Ovary (tissue), 9 donors: ENCODE measurements around the gene FAM53B. TPM values are rescaled to one million over a fixed set of nuclear protein-coding genes. Genes with fewer than 3 reads are reported as not detected.

ENCODE experiments used
- DNase-seq, 5 donors: peaks; one replicate each; pipeline ENCODE4 v3.0.0-alpha.2; 2019 to 2020
- H3K27ac ChIP-seq, 2 donors: fragments of 200-600 bp; one replicate each; pipeline versions ENCODE4 v1.5.1 to v1.8.0; 2019 to 2022
- H3K27me3 ChIP-seq: fragments of 200-600 bp; one replicate; pipeline ENCODE4 v1.8.0; 2022
- H3K36me3 ChIP-seq: fragments of 200-600 bp; sonication (generic); one replicate; pipeline ENCODE4 v1.5.1; 2019
- H3K4me1 ChIP-seq: one replicate; pipeline ENCODE4 v1.8.1; 2013; ENCODE audit warnings: mild to moderate bottlenecking, moderate library complexity; ENCODE audit not compliant: insufficient read depth
- H3K4me3 ChIP-seq: fragments of 200-600 bp; sonication (generic); one replicate; pipeline ENCODE4 v1.5.1; 2017
- H3K9me3 ChIP-seq, 2 donors: fragments of 200-600 bp in 1 of 2; sonication (generic) in 1 of 2; one replicate each; pipeline versions ENCODE4 v1.5.1 to v1.8.1; 2013 to 2019; ENCODE audit warnings: mild to moderate bottlenecking in 1 of 2, moderate library complexity in 1 of 2
- CTCF ChIP-seq, 3 donors: fragments of 450-650 bp in 2 of 3; fragments of 200-600 bp in 1 of 3; IDR thresholded peaks; one replicate each; pipeline versions ENCODE4 v1.5.1 to v1.8.0; 2016 to 2022; ENCODE audit warnings: antibody characterized with exemption in 3 of 3, mild to moderate bottlenecking in 1 of 3
- EP300 ChIP-seq: sonication (generic); formaldehyde crosslinking; IDR thresholded peaks from one replicate; pipeline ENCODE4 v1.6.1; 2017; ENCODE audit warnings: antibody characterized with exemption
- POLR2A ChIP-seq: fragments of 450-650 bp; IDR thresholded peaks from one replicate; pipeline ENCODE4 v1.6.1; 2017; ENCODE audit warnings: antibody characterized with exemption, mild to moderate bottlenecking, moderate library complexity
- WGBS, 3 donors: extraction: QIAGEN DNeasy Blood & Tissue Kit in 1 of 3; methylation state at CpG; one replicate each; pipeline versions ENCODE4 v1.1.5 to v1.1.7; 2013 to 2017; 5-methylcytosine and 5-hydroxymethylcytosine counted together
- intact Hi-C, 4 donors: fragments of 100-400 bp; cut with DNase I; formaldehyde crosslinking; loops; one replicate each; pipeline versions ENCODE4 v1.11.0 to v1.15.1; 2022 to 2023
- polyA plus RNA-seq, 2 donors: library from polyadenylated mRNA; stranded (reverse); fragments of 200-250 nt in 1 of 2; fragments of 350-450 nt in 1 of 2; fragmentation: Illumina TruSeq in 1 of 2; extraction: RNeasy Lipid Tissue Mini Kit (QIAGEN cat#74804) in 1 of 2; gene quantifications; one replicate each; pipeline ENCODE4 v1.2.3, GENCODE V29; 2013 to 2014
- total RNA-seq, 7 donors: library from RNA; depleted of rRNA in 2 of 7; stranded (reverse); fragments of >200 nt in 2 of 7; fragmentation: NEBNext Ultra II Directional in 3 of 7; extraction: Animal tissue kit (Norgen Biotek cat#: 25700) in 3 of 7; gene quantifications; one replicate each; pipeline versions ENCODE4 v1.1.0 to v1.2.4, GENCODE V29; 2016 to 2023
- donor health status: DM: no; HTN: no; CAD: no; lungs with moderate emphysema.
- donor health status: DM: no; HTN: no; CAD: no.
- donor health status: Bipolar disorder and iron deficiency.
- donor health status: DM: yes; HTN: yes; CAD: no.
- donor health status: DM: no; HTN: no; CAD: no.
- donor health status: DM: yes; HTN: yes; CAD: no.

The FAM53B gene
- total and polyA plus RNA-seq, 9 donors, result 9.7 to 77.6 (median 45.5) TPM

- 84 to 92% (median 91%) methylated on average over 16 to 18 of the region's 18 CpGs for WGBS, 3 donors
- no peak overlapping the region for H3K27ac ChIP-seq
- H3K9me3 ChIP-seq, result no peaks in the 10 kb centered on the region
These were observed 140.6 kb downstream of the FAM53B start for GRCh38 chr10:124603376-124604213.

GRCh38 chr10:124602646-124603365 is 141.4 kb downstream of the FAM53B start:
- Histone ChIP-seq H3K27ac (no peak overlapping the region), H3K9me3 (no peaks in the 10 kb centered on the region), H3K4me1 (no peaks in the 10 kb centered on the region), H3K4me3 (no peak overlapping the region), H3K27me3 (no peaks in the 10 kb centered on the region), H3K36me3 (no peaks in the 10 kb centered on the region)
- 83 to 89% (median 87%) methylated on average over 11 to 12 of the region's 12 CpGs for WGBS, 3 donors
- peak in 2 of 5 donors; percentile 15 to 28 for DNase-seq
- TF ChIP-seq EP300, result no peak
- no peak for TF ChIP-seq POLR2A
- no peak for TF ChIP-seq CTCF (IDR thresholded peaks at IDR 0.05)
- intact Hi-C loops, result no loop called here

More at GRCh38 chr10:124603376-124604213, 140.6 kb downstream of the FAM53B start:
- Histone ChIP-seq H3K36me3 (no peaks in the 10 kb centered on the region), H3K27me3 (no peaks in the 10 kb centered on the region), H3K4me1 (no peaks in the 10 kb centered on the region), H3K4me3 (no peak overlapping the region)
- no peak for TF ChIP-seq CTCF (IDR thresholded peaks at IDR 0.05)
- no peak for TF ChIP-seq POLR2A
- TF ChIP-seq EP300, result no peak
- peak in 2 of 5 donors; percentile 16 to 30 for DNase-seq
- intact Hi-C loops, result no loop called here

DNA sequence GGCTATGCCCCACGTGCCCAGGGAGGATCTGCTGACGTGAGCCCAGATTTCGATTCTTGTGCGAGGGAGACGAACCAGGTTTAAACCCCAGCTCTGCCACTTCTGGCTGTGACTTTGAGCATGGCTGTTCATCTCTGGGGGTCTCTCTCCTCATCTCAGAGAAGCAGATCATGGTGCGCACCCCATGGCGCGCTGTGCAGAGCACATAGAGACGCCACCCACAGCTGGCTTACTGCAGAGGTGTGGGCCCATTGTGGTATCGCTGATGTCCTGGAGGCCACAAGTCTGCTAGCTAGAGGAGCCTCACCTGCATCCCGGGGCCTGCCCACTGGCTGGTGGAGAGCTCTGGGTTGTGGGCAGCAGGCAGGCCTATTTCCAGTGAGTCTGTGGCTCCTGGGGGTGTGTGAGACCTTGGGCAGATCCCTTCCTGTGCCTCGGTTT is 142.0 kb downstream of the FAM53B start:
- TF ChIP-seq POLR2A (no peak), EP300 (no peak), CTCF (IDR thresholded peaks at IDR 0.05) (no peak)
- Histone ChIP-seq H3K27ac (no peak overlapping the region), H3K9me3 (no peaks in the 10 kb centered on the region), H3K4me1 (no peaks in the 10 kb centered on the region), H3K4me3 (no peak overlapping the region), H3K27me3 (no peaks in the 10 kb centered on the region), H3K36me3 (no peaks in the 10 kb centered on the region)
- intact Hi-C loops, result no loop called here
- DNase-seq, result peak in 2 of 5 donors; percentile 9 to 24
- WGBS, 3 donors, result 71 to 85% (median 77%) methylated on average over 8 to 12 of the region's 12 CpGs

DNA sequence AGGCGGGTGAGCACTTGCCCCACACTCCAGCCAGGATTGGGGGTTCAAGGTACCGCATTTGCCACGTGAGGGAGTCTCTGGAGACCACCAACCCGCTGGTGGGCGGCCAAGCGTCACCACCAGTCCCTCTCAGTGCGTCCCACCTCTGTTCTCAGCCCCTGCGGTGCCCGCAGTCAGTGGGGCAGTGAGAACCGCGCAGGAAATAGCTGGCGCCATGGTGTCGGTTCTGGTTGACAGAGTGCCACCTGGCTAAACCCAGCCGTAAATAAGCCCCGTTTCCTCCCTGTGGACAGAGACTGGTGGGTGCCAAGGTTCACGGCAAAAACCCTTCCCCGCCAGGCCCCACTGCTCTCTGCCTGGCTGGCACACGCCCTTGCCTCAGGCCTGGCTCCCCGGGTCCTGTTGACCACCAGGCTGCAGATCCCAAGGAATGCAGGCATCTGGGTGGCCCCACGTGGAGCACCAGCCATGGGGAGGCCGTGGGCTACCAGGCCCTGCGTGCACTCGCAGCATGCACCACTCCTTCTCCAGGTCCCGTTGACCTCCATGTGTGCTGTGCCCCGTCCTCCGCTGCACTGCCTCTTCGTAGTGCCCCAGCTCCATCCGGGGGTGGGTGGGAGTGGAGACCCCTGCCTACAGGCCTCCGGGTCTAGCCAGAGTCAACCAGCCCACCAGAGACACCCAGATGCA is 142.6 kb downstream of the FAM53B start:
- Histone ChIP-seq H3K4me3 (no peak overlapping the region), H3K27me3 (no peaks in the 10 kb centered on the region), H3K4me1 (no peaks in the 10 kb centered on the region), H3K36me3 (no peaks in the 10 kb centered on the region), H3K9me3 (no peaks in the 10 kb centered on the region), H3K27ac (no peak overlapping the region)
- intact Hi-C loops, result no loop called here
- WGBS, 3 donors, result 82 to 89% (median 86%) methylated on average over 25 to 29 of the region's 29 CpGs
- DNase-seq, result peak in 2 of 5 donors; percentile 19 to 29
- TF ChIP-seq EP300 (no peak), POLR2A (no peak), CTCF (IDR thresholded peaks at IDR 0.05) (no peak)
